ENCODE data around the gene MED25. TPM values are rescaled to one million over a fixed set of nuclear protein-coding genes. Genes with fewer than 3 reads are reported as not detected.

The MED25 gene
- polyA plus RNA-seq, 1 of the 3 experiments (the other 2 are of a cell fraction): 30.2 TPM

- Histone ChIP-seq H3K4me2 (no peak overlapping the region), H3K9ac (no peak overlapping the region), H3K9me3 (no peaks in the 10 kb centered on the region), H3K27me3 (ENCODE audit: insufficient read depth) (no peaks in the 10 kb centered on the region), H3K4me3 (ENCODE audit: low read depth in 2 of 2, low read length in 1 of 2) (no peak overlapping the region), H3K4me1 (ENCODE audit: control insufficient read depth in 1 of 2, insufficient read depth in 2 of 2, low read depth in 1 of 2, low read length in 1 of 2) (peaks cover 0 to 16% of the 10 kb centered on the region in 2 experiments; a peak in 1 of 4 replicates), H4K20me1 (ENCODE audit: insufficient read depth) (no peaks in the 10 kb centered on the region), H3K9me2 (no peaks in the 10 kb centered on the region), H2AFZ (ENCODE audit: low read depth) (no peak overlapping the region), H3K79me2 (ENCODE audit: insufficient read depth) (no peaks in the 10 kb centered on the region), H3K36me3 (replicated peaks in 1 of 2; ENCODE audit: control insufficient read depth in 1 of 2, insufficient read depth in 2 of 2, low read length in 1 of 2) (peaks cover 28 to 43% of the 10 kb centered on the region in 2 experiments), H3F3A (replicated peaks; ENCODE audit: insufficient read depth) (peaks cover 5% of the 10 kb centered on the region), H3K27ac (ENCODE audit: low read depth in 2 of 2, low read length in 1 of 2) (no peak overlapping the region)
- 95% methylated on average over 25 of the region's 28 CpGs for WGBS (ENCODE audit: low lambda C conversion rate)
- DNase-seq: no peak
- ChIA-PET CTCF (no interaction called here), POLR2A (no interaction called here)
- TF ChIP-seq MXI1 (IDR thresholded peaks at IDR 0.05; ENCODE audit: low read depth, low read length) (no peak), REST (IDR thresholded peaks at IDR 0.05; ENCODE audit: low read depth, low read length) (no peak), RXRA (IDR thresholded peaks at IDR 0.05; ENCODE audit: borderline replicate concordance, low read depth) (no peak), GABPA (IDR thresholded peaks at IDR 0.05; ENCODE audit: low read depth) (no peak), TCF12 (IDR thresholded peaks at IDR 0.05) (no peak), EP300 (IDR thresholded peaks at IDR 0.05; ENCODE audit: borderline replicate concordance in 1 of 2, low read depth in 1 of 2, low read length in 1 of 2) (no peak), GATA2 (CRISPR knock-in tag; IDR thresholded peaks at IDR 0.05) (no peak), JUND (IDR thresholded peaks at IDR 0.05) (no peak), TAF1 (IDR thresholded peaks at IDR 0.05; ENCODE audit: borderline replicate concordance, low read depth, low read length) (no peak)
- TF ChIP-seq, protein P1, sequence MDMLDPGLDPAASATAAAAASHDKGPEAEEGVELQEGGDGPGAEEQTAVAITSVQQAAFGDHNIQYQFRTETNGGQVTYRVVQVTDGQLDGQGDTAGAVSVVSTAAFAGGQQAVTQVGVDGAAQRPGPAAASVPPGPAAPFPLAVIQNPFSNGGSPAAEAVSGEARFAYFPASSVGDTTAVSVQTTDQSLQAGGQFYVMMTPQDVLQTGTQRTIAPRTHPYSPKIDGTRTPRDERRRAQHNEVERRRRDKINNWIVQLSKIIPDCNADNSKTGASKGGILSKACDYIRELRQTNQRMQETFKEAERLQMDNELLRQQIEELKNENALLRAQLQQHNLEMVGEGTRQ (IDR thresholded peaks at IDR 0.05; ENCODE audit: borderline replicate concordance, low read depth, low read length): no peak
Measured at GRCh38 chr19:49799271-49799797, 18.8 kb upstream of the MED25 start.

DNA sequence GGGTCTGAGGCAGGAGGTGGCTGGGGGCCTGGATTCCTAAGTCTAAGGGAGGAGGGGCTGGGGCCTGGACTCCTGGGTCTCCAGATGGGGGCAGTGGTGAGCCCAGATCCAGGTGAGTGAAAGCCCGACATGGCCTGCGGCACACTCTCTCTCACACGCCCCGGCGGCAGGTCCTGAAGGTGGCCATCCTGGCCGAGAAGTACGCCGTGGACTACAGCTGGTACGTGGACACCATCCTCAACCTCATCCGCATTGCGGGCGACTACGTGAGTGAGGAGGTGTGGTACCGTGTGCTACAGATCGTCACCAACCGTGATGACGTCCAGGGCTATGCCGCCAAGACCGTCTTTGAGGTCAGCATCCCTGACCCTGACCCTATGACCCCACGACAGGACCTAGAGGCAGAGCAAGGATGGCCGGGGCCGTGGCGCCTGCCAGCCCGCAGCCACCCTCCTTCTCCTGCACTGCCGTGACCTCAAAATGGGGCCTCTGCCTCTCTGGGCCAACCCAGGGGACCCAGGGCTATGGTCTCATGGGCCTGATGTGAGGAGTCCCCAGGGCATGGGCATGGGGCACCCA, 18.2 kb upstream of the MED25 start:
- Histone ChIP-seq H3K79me2 (ENCODE audit: insufficient read depth) (no peaks in the 10 kb centered on the region), H3K4me2 (no peak overlapping the region), H3K27me3 (ENCODE audit: insufficient read depth) (no peaks in the 10 kb centered on the region), H3K36me3 (replicated peaks in 1 of 2; ENCODE audit: control insufficient read depth in 1 of 2, insufficient read depth in 2 of 2, low read length in 1 of 2) (peaks cover 28 to 42% of the 10 kb centered on the region in 2 experiments), H3F3A (replicated peaks; ENCODE audit: insufficient read depth) (peaks cover 6% of the 10 kb centered on the region), H3K9ac (no peak overlapping the region), H3K27ac (ENCODE audit: low read depth in 2 of 2, low read length in 1 of 2) (no peak overlapping the region), H2AFZ (ENCODE audit: low read depth) (no peak overlapping the region), H4K20me1 (ENCODE audit: insufficient read depth) (no peaks in the 10 kb centered on the region), H3K9me3 (no peaks in the 10 kb centered on the region), H3K4me1 (ENCODE audit: control insufficient read depth in 1 of 2, insufficient read depth in 2 of 2, low read depth in 1 of 2, low read length in 1 of 2) (peaks cover 0 to 16% of the 10 kb centered on the region in 2 experiments; a peak in 1 of 4 replicates), H3K4me3 (ENCODE audit: low read depth in 2 of 2, low read length in 1 of 2) (no peak overlapping the region), H3K9me2 (no peaks in the 10 kb centered on the region)
- WGBS (ENCODE audit: low lambda C conversion rate): 97% methylated on average over 8 of the region's 25 CpGs
- TF ChIP-seq, protein P2, sequence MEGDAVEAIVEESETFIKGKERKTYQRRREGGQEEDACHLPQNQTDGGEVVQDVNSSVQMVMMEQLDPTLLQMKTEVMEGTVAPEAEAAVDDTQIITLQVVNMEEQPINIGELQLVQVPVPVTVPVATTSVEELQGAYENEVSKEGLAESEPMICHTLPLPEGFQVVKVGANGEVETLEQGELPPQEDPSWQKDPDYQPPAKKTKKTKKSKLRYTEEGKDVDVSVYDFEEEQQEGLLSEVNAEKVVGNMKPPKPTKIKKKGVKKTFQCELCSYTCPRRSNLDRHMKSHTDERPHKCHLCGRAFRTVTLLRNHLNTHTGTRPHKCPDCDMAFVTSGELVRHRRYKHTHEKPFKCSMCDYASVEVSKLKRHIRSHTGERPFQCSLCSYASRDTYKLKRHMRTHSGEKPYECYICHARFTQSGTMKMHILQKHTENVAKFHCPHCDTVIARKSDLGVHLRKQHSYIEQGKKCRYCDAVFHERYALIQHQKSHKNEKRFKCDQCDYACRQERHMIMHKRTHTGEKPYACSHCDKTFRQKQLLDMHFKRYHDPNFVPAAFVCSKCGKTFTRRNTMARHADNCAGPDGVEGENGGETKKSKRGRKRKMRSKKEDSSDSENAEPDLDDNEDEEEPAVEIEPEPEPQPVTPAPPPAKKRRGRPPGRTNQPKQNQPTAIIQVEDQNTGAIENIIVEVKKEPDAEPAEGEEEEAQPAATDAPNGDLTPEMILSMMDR (IDR thresholded peaks at IDR 0.05): peak; percentile 27
- no peak for TF ChIP-seq RXRA (IDR thresholded peaks at IDR 0.05; ENCODE audit: borderline replicate concordance, low read depth)
- no peak for TF ChIP-seq REST (IDR thresholded peaks at IDR 0.05; ENCODE audit: low read depth, low read length)
- POLR2A ChIA-PET: no interaction called here
- DNase-seq: no peak
- CTCF ChIA-PET: interaction anchor here (1.3 kb wide), 1 partner anchor 91 kb away, joined by 3 read pairs; no protein-coding TSS in a partner anchor
